Sigmoid colon (tissue), 4 donors: ENCODE measurements around the gene PAK4.

Experiments
- CTCF ChIP-seq, 4 experiments: fragments of 450-650 bp in 3 of 4; fragments of 200-600 bp in 1 of 4; IDR thresholded peaks; one replicate each; pipeline ENCODE4 v1.5.1; 2016 to 2019; ENCODE audit warnings: antibody characterized with exemption in 4 of 4, mild to moderate bottlenecking in 3 of 4, moderate library complexity in 2 of 4
- EP300 ChIP-seq, 4 donors: sonication (generic); formaldehyde crosslinking; IDR thresholded peaks; one replicate each; pipeline ENCODE4 v1.6.1; 2017; ENCODE audit warnings: antibody characterized with exemption in 4 of 4
- POLR2A ChIP-seq, 2 donors: fragments of 450-650 bp; IDR thresholded peaks; one replicate each; pipeline ENCODE4 v1.6.1; 2016; ENCODE audit warnings: antibody characterized with exemption in 2 of 2, mild to moderate bottlenecking in 2 of 2, moderate library complexity in 2 of 2

GRCh38 chr19:39173502-39173991 lies 48.0 kb downstream of the PAK4 start:
- no peak for TF ChIP-seq POLR2A (IDR thresholded peaks at IDR 0.05)
- no peak for TF ChIP-seq CTCF (IDR thresholded peaks at IDR 0.05)
- TF ChIP-seq EP300 (IDR thresholded peaks at IDR 0.05), result no peak
